ENCODE data around the gene PRG2. TPM values are rescaled to one million over a fixed set of nuclear protein-coding genes. Genes with fewer than 3 reads are reported as not detected.

PRG2 gene
- total RNA-seq, 1 donor from 2014 or later = not detected

DNA sequence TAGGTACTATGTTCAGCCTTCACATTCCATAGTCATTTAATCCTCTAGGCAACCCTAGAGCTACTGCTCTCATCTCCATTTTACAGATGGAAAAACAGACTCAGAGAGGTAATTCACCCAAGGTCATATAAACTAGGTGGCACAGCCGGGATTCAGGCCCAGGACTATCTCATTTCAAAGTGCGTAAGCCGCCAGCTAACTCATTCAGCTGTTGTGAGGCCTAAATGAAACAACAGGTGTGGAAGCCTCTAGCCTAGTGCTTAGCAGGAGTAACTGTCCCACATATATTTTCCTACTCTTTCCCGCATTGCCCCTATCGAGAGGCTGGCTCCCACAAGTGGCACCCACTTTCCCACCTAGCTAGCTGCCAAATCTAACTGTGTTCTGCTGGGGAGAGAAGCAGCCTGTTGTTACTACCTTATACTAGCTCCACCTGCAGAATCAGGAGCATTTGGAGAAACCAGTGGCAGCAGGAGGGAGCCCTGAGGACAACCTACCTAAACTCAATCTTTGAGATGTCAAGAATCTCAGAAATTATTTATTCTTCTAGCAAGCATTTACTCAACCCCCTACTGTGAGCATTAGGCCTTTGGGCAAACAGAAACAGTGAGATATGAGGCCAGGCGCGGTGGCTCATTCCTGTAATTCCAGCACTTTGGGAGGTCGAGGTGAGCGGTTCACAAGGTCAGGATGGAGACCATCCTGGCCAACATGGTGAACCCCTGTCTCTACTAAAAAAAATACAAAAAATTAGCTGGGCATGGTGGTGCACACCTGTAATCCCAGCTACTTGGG is 30.4 kb downstream of the PRG2 start:
- no peak for TF ChIP-seq CTCF (IDR thresholded peaks at IDR 0.05)
- Mint-ChIP-seq H3K36me3 (ENCODE audit: low read depth) (no peaks in the 10 kb centered on the region), H3K4me3 (ENCODE audit: unreplicated experiment) (no peak overlapping the region), H3K4me1 (ENCODE audit: low read depth) (peaks cover 4% of the 10 kb centered on the region), H3K27me3 (ENCODE audit: low read depth) (peaks cover 28% of the 10 kb centered on the region), H3K27ac (ENCODE audit: unreplicated experiment) (no peak overlapping the region), H3K9me3 (ENCODE audit: low read depth) (no peaks in the 10 kb centered on the region)
- DNase-seq (ENCODE audit: low spot score) = no peak

- peaks cover 26% of the 10 kb centered on the region for H3K27me3 Mint-ChIP-seq (ENCODE audit: low read depth)
- H3K36me3 Mint-ChIP-seq (ENCODE audit: low read depth) = no peaks in the 10 kb centered on the region
- no peak overlapping the region for H3K4me3 Mint-ChIP-seq (ENCODE audit: unreplicated experiment)
- peaks cover 4% of the 10 kb centered on the region for H3K4me1 Mint-ChIP-seq (ENCODE audit: low read depth)
- no peaks in the 10 kb centered on the region for H3K9me3 Mint-ChIP-seq (ENCODE audit: low read depth)
- no peak overlapping the region for H3K27ac Mint-ChIP-seq (ENCODE audit: unreplicated experiment)
- no peak for TF ChIP-seq CTCF (IDR thresholded peaks at IDR 0.05)
- DNase-seq (ENCODE audit: low spot score) = no peak
These were observed 31.1 kb downstream of the PRG2 start for GRCh38 chr11:57359396-57359795.

DNA sequence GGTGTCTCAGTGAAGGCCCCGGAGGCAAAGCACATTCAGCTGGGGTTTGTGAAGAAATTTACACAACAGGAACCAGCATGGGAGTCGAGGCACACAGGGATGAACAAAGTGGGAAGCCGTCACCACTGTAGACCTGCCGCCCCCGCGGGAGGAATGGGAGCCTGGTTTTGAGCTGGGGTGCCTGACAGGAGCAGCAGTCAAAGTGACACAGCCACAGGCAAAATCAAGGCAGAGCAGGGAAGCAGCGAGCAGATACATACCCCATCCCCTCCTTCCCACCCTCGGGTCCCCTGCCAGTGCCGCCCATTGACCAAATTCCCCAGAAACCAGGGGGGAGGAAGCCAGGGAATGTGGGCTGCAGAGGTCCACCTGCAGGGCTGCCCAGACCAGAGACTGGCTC is 31.5 kb downstream of the PRG2 start:
- Mint-ChIP-seq H3K4me1 (ENCODE audit: low read depth) (peaks cover 4% of the 10 kb centered on the region), H3K4me3 (ENCODE audit: unreplicated experiment) (no peak overlapping the region), H3K27ac (ENCODE audit: unreplicated experiment) (no peak overlapping the region), H3K9me3 (ENCODE audit: low read depth) (no peaks in the 10 kb centered on the region), H3K27me3 (ENCODE audit: low read depth) (peaks cover 23% of the 10 kb centered on the region), H3K36me3 (ENCODE audit: low read depth) (no peaks in the 10 kb centered on the region)
- DNase-seq (ENCODE audit: low spot score) = no peak
- TF ChIP-seq CTCF (IDR thresholded peaks at IDR 0.05) = no peak

DNA sequence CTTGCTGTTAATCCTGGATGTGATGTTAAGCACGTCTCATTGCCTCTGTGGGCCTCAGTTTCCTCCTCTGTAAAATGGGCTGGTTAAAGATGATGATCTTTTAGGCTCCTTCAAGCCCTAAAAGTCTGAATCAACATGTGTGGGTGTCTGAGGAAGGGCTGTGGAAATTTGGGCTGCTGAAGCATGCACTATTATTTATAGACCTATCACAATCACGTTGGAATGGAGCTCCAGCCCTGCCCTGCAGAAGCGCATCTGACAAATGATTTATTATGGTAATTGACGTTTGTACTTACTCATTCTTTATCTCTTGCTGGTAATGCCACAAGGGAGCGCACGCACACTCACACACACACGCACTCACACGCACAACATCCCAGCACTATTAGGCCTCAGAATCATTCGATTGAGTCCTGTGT is 31.9 kb downstream of the PRG2 start:
- Mint-ChIP-seq H3K4me1 (ENCODE audit: low read depth) (peaks cover 4% of the 10 kb centered on the region), H3K27me3 (ENCODE audit: low read depth) (peaks cover 20% of the 10 kb centered on the region), H3K36me3 (ENCODE audit: low read depth) (no peaks in the 10 kb centered on the region), H3K4me3 (ENCODE audit: unreplicated experiment) (no peak overlapping the region), H3K9me3 (ENCODE audit: low read depth) (no peaks in the 10 kb centered on the region), H3K27ac (ENCODE audit: unreplicated experiment) (no peak overlapping the region)
- no peak for TF ChIP-seq CTCF (IDR thresholded peaks at IDR 0.05)
- DNase-seq (ENCODE audit: low spot score) = no peak

- Mint-ChIP-seq H3K36me3 (ENCODE audit: low read depth) (no peaks in the 10 kb centered on the region), H3K4me1 (ENCODE audit: low read depth) (peaks cover 4% of the 10 kb centered on the region), H3K27ac (ENCODE audit: unreplicated experiment) (no peak overlapping the region), H3K9me3 (ENCODE audit: low read depth) (no peaks in the 10 kb centered on the region), H3K27me3 (ENCODE audit: low read depth) (peaks cover 14% of the 10 kb centered on the region), H3K4me3 (ENCODE audit: unreplicated experiment) (no peak overlapping the region)
- no peak for DNase-seq (ENCODE audit: low spot score)
- no peak for TF ChIP-seq CTCF (IDR thresholded peaks at IDR 0.05)
These were observed 32.6 kb downstream of the PRG2 start for GRCh38 chr11:57357856-57358255.

Data from chondrocyte (in vitro differentiated cells).